ENCODE data around the gene PIMREG. TPM values are rescaled to one million over a fixed set of nuclear protein-coding genes. Genes with fewer than 3 reads are reported as not detected.

Gene PIMREG
- total RNA-seq, 2 experiments from 2014 or later: 17.1 to 20.4 TPM

DNA sequence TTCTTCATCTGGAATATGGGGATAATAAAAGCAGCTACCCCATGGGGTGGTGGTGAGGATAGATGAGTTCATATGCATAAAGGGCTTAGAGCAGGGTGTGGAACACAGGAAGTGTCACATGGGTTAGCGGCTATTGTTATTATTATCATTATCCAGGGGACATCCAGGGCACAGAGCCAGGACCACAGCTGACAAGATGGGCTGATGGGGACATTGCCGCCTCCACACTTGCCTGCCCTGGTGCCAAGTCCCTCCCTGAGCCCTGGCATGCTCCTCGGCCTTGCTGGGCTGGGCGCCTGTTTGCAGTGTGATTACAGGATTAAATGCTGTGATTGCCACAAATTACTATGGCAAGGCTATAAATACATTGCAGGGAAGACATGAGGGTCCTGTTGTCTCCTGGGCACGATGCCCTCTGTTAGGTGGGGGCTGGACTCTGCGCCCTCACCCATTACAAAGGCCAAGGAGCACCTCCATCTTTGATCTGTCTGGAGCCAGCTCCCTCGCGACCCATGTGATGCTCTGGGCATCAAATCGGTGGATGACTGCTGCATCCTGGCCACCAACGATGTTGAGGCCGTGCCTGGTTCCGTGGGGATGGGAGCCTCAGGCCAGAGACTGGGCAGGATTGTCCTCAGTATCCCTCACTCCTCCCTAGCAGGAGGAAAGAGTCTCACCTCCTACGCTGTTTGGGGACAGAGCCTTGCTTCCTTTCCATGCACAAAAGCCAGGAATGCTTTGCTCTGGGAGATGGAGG is 43.2 kb downstream of the PIMREG start:
- no peak for DNase-seq
- Mint-ChIP-seq H3K36me3 (ENCODE audit: low read depth) (no peaks in the 10 kb centered on the region), H3K4me3 (no peak overlapping the region), H3K9me3 (ENCODE audit: insufficient read depth) (no peaks in the 10 kb centered on the region), H3K4me1 (ENCODE audit: low read depth) (no peaks in the 10 kb centered on the region), H3K27me3 (ENCODE audit: low read depth) (no peaks in the 10 kb centered on the region), H3K27ac (no peak overlapping the region)
- ChIA-PET POLR2A (interaction anchor here (1.2 kb wide), 1 partner anchor 14 kb away, joined by 3 read pairs; no protein-coding TSS in a partner anchor), CTCF (no interaction called here)
- ATAC-seq: no peak

DNA sequence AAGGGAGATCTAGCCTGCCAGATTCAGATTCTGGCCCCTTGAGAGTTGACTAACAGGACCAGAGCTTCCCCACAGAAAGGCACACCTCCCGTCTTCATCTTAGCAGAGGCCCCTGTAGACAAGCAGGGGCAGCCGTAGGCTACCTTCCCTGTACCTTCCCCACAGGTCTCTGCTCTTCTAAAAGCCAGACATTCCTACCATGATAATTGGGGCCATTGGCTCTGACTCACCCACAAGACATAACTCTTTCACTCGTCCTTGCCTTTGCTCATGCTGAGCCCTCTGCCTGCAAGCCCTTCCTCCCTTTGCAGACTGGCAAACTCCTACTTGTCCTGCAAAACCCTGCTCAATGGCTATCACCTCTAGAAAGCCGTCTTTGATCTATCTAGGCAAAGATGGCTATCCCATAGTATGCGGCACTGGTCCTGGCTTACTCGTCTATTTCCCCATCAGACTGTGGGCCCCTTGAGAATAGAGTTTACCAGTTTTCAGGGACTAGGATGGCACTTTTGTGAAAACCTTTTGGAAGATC is 43.8 kb downstream of the PIMREG start:
- CTCF ChIA-PET: no interaction called here
- H3K4me3 Mint-ChIP-seq: no peak overlapping the region
- DNase-seq (no peak), ATAC-seq (no peak)
- H3K36me3 Mint-ChIP-seq (ENCODE audit: low read depth): no peaks in the 10 kb centered on the region
- H3K27me3 Mint-ChIP-seq (ENCODE audit: low read depth): no peaks in the 10 kb centered on the region
- H3K4me1 Mint-ChIP-seq (ENCODE audit: low read depth): no peaks in the 10 kb centered on the region
- H3K27ac Mint-ChIP-seq: no peak overlapping the region
- H3K9me3 Mint-ChIP-seq (ENCODE audit: insufficient read depth): no peaks in the 10 kb centered on the region
- POLR2A ChIA-PET: no interaction called here

DNA sequence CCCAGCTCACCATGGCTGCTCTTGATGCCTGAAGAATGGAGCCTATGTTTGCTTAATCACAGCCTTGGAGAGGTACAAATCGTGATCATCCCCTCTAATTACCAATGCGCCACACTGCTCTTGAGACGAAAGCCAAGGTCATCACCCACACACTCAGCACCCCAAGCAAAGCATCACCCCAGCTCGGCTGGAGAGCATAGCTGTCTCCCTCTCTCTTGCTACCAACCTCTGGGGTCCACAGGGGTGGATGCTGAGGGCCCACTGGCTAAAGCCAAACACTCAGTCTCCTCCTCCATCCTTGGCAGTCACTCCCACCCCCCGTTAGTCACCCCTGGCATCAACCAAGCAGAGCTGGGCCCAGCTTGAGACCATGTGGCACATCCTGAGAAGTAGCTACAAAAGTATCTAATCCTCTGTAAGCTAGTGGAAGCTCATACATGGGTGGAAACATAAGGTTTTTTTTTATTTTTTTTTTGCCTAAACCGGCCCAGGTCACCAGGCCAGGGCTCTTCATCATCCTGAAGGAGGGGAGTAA is 44.8 kb downstream of the PIMREG start:
- CTCF ChIA-PET: interaction anchor here (0.7 kb wide), 1 partner anchor 16 kb away, joined by 3 read pairs; no protein-coding TSS in a partner anchor
- no peaks in the 10 kb centered on the region for H3K27me3 Mint-ChIP-seq (ENCODE audit: low read depth)
- DNase-seq: no peak
- H3K36me3 Mint-ChIP-seq (ENCODE audit: low read depth): no peaks in the 10 kb centered on the region
- H3K4me3 Mint-ChIP-seq: no peak overlapping the region
- no peaks in the 10 kb centered on the region for H3K4me1 Mint-ChIP-seq (ENCODE audit: low read depth)
- no peak overlapping the region for H3K27ac Mint-ChIP-seq
- POLR2A ChIA-PET: no interaction called here
- no peaks in the 10 kb centered on the region for H3K9me3 Mint-ChIP-seq (ENCODE audit: insufficient read depth)
- no peak for ATAC-seq

DNA sequence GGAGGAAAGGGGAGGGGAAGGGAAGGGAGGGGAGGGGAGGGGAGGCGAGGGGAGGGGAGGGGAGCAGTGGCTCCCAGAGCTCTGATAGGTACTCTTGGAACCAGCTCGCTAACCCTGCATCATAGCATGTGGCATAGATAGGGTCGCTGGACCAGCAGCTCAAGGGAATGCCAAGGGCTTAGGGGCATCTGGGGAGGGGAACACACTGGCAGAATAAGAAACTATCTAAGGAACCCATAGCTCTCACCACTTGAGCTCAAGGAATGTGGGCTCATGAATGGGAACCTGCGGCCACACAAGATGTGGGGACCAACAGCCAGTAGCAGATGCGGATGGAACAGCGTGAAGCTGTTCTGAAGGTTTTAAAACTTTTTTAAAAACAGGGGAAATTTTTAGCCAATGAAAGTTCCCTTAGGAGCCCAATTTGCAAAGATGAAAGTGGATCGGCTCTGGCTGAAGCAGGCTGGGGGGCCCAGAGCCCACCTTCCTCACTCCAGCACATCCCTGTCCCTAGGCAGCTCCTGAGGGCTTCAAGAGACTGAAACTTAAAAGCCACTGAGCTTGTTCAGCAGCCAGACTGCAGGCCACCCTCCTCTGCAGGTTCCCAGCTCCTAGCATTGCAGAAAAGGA is 46.9 kb downstream of the PIMREG start:
- Mint-ChIP-seq H3K27ac (no peak overlapping the region), H3K36me3 (ENCODE audit: low read depth) (no peaks in the 10 kb centered on the region), H3K4me1 (ENCODE audit: low read depth) (peaks cover 10% of the 10 kb centered on the region), H3K4me3 (no peak overlapping the region), H3K9me3 (ENCODE audit: insufficient read depth) (no peaks in the 10 kb centered on the region), H3K27me3 (ENCODE audit: low read depth) (peaks cover 7% of the 10 kb centered on the region)
- DNase-seq (no peak), ATAC-seq (no peak)
- ChIA-PET CTCF (no interaction called here), POLR2A (no interaction called here)

DNA sequence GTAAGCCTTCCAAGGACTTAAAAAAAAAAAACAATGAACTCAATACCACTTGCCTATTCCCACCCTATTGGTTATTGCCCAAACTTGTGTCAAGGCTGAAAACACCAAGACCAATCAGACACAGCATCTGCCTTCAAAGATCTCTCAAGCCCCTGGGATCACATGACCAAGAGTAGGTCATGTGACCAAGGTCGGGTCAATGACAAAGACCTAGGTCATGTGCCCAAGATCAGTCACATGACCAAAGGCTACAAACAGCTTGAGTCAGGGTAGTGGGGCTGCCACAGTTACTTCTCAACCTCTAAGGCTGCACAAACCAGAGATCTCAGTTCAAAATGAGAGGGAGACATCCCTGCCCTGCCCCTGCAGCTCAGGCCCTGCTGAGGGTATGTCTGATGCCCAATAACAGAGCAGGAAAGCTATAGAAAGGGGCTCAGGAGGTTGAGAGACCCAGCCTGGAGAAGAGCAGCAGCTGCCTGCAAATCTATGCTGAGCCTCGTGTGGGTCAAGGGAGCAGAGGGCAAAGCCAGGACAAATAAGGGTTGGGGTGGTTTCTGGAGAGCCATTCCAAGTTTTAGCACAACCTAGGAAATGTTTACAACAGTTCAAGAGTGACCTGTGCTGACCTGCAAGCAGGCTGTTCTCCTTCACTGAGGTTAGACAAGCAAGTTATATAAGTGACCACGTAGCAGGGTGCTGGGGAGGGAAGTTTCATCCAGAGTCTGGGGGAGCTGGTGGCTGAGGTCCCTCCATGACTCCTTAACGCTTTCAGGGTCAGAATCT is 48.8 kb downstream of the PIMREG start:
- peaks cover 16% of the 10 kb centered on the region for H3K4me1 Mint-ChIP-seq (ENCODE audit: low read depth)
- no peak overlapping the region for H3K4me3 Mint-ChIP-seq
- peaks cover 11% of the 10 kb centered on the region for H3K27me3 Mint-ChIP-seq (ENCODE audit: low read depth)
- DNase-seq (no peak), ATAC-seq (no peak)
- H3K36me3 Mint-ChIP-seq (ENCODE audit: low read depth): no peaks in the 10 kb centered on the region
- ChIA-PET POLR2A (no interaction called here), CTCF (interaction anchor here (0.8 kb wide), 1 partner anchor 20 kb away, joined by 3 read pairs; no protein-coding TSS in a partner anchor)
- H3K9me3 Mint-ChIP-seq (ENCODE audit: insufficient read depth): no peaks in the 10 kb centered on the region
- H3K27ac Mint-ChIP-seq: no peak overlapping the region

DNA sequence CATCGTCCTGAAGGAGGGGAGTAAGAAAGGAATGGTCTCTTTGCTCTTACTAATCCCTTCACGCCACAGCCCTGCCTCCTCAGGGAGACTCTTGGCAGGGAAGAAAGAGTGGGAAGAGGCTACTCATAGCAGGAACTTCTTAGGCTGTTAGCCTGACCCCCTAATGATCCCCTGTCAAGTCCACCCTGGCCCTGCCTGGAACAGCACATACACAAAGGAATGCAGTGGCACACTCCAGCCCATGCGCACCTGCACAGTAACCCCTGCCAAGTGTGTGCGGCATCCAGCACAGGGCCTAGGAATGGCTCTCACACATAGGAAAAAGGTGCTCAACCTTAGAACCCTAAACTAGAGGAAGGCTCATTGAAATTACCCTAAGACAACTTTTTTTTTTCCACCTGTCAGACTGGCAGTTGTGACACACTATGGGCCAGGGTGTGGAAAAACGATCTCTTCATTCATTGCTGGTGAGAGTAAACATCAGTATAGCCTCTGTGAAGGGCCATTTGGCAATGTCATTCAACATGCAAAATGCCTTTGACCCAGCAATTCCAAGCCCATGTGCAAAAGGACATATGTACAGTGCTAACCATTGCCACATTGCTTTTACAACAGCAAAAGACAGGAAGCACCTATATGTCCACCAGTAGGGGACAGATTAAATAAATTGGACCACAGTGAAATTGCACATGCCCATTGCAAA is 50.1 kb downstream of the PIMREG start:
- no peak overlapping the region for H3K4me3 Mint-ChIP-seq
- no peaks in the 10 kb centered on the region for H3K36me3 Mint-ChIP-seq (ENCODE audit: low read depth)
- no peak for DNase-seq
- ChIA-PET CTCF (no interaction called here), POLR2A (no interaction called here)
- no peaks in the 10 kb centered on the region for H3K9me3 Mint-ChIP-seq (ENCODE audit: insufficient read depth)
- no peak overlapping the region for H3K27ac Mint-ChIP-seq
- no peak for ATAC-seq
- H3K4me1 Mint-ChIP-seq (ENCODE audit: low read depth): peaks cover 16% of the 10 kb centered on the region
- H3K27me3 Mint-ChIP-seq (ENCODE audit: low read depth): peaks cover 11% of the 10 kb centered on the region

DNA sequence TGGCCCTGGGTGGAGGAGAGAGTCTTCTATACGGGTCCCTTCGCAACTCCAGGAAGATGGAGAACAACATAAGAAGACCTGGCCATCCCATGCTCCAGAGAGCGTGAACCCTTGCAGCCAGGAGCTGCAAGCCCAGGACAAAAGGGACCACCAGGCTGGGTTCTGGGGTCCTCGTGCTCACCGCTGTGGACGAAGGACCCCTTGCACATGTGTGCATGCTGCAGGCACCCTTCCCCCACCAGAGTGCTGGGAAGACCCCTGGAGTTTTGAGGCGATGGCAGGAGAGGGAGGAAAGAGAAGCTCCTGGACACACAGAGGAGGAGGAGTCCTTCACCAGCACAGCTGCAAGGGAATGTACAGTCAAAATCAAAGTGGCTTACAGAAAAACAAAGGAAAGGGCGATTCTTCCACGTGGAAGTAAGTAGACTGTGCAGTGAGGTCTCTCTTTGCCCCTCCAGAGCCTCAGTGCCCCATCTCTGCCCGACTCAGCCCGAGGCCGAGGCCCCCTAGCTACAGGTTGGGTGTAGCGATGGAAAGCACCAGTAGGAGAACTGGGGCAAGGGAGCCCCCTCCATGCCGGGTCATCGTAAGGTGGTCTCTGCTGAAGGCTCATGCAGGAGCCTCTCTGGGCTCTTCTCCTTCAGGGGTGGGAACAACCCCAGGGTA is 51.3 kb downstream of the PIMREG start:
- peak overlapping the region; percentile 47 for H3K4me3 Mint-ChIP-seq
- CTCF ChIA-PET: no interaction called here
- peak; percentile 19 for ATAC-seq

GRCh38 chr17:6496116-6496481 is 51.8 kb downstream of the PIMREG start:
- ChIA-PET CTCF (interaction anchor here (1.2 kb wide), 1 partner anchor 152 kb away, joined by 3 read pairs; no protein-coding TSS in a partner anchor), POLR2A (no interaction called here)
- Mint-ChIP-seq H3K27ac (no peak overlapping the region), H3K4me1 (ENCODE audit: low read depth) (peaks cover 16% of the 10 kb centered on the region), H3K9me3 (ENCODE audit: insufficient read depth) (no peaks in the 10 kb centered on the region), H3K36me3 (ENCODE audit: low read depth) (no peaks in the 10 kb centered on the region), H3K27me3 (ENCODE audit: low read depth) (peaks cover 11% of the 10 kb centered on the region), H3K4me3 (peak overlapping the region; percentile 47)
- DNase-seq: peak; percentile 34
- ATAC-seq: peak; percentile 49

More for the DNA sequence above, 51.3 kb downstream of the PIMREG start:
- POLR2A ChIA-PET: no interaction called here
- DNase-seq: peak; percentile 22
- H3K9me3 Mint-ChIP-seq (ENCODE audit: insufficient read depth): no peaks in the 10 kb centered on the region
- H3K4me1 Mint-ChIP-seq (ENCODE audit: low read depth): peaks cover 16% of the 10 kb centered on the region
- H3K27me3 Mint-ChIP-seq (ENCODE audit: low read depth): peaks cover 11% of the 10 kb centered on the region
- no peaks in the 10 kb centered on the region for H3K36me3 Mint-ChIP-seq (ENCODE audit: low read depth)
- no peak overlapping the region for H3K27ac Mint-ChIP-seq

- CTCF ChIA-PET: interaction anchor here (1.2 to 1.3 kb wide), 2 partner anchors 24 to 151 kb away, joined by 3 read pairs; no protein-coding TSS in a partner anchor
- ATAC-seq (no peak), DNase-seq (no peak)
- POLR2A ChIA-PET: no interaction called here
- H3K4me3 Mint-ChIP-seq: no peak overlapping the region
- peaks cover 16% of the 10 kb centered on the region for H3K4me1 Mint-ChIP-seq (ENCODE audit: low read depth)
- H3K36me3 Mint-ChIP-seq (ENCODE audit: low read depth): no peaks in the 10 kb centered on the region
- no peak overlapping the region for H3K27ac Mint-ChIP-seq
- H3K9me3 Mint-ChIP-seq (ENCODE audit: insufficient read depth): no peaks in the 10 kb centered on the region
- peaks cover 11% of the 10 kb centered on the region for H3K27me3 Mint-ChIP-seq (ENCODE audit: low read depth)
Observed at GRCh38 chr17:6496640-6497441, 52.6 kb downstream of the PIMREG start.

GRCh38 chr17:6497496-6498221 is 53.4 kb downstream of the PIMREG start:
- CTCF ChIA-PET: interaction anchor here (1.2 to 1.3 kb wide), 2 partner anchors 24 to 151 kb away, joined by 3 read pairs; no protein-coding TSS in a partner anchor
- Mint-ChIP-seq H3K27ac (no peak overlapping the region), H3K4me3 (no peak overlapping the region), H3K36me3 (ENCODE audit: low read depth) (no peaks in the 10 kb centered on the region), H3K27me3 (ENCODE audit: low read depth) (peaks cover 11% of the 10 kb centered on the region), H3K4me1 (ENCODE audit: low read depth) (peaks cover 16% of the 10 kb centered on the region), H3K9me3 (ENCODE audit: insufficient read depth) (no peaks in the 10 kb centered on the region)
- ATAC-seq (no peak), DNase-seq (no peak)
- POLR2A ChIA-PET: no interaction called here

All from activated CD8-positive, alpha-beta T cell treated with anti-CD3 and anti-CD28 coated beads, Interleukin-2, amount 10 ng/mL, durations not matched to agents 7 days and 5 days (primary cell).